ENCODE results near the gene POU4F1.
A peak's percentile ranks its signal among the peaks of the same experiment; 100 is the strongest.

The POU4F1 gene

GRCh38 chr13:78589206-78589605 lies 14.1 kb downstream of the POU4F1 start:
- DNase-seq: peak; percentile 63

GRCh38 chr13:78587395-78587794 lies 16.0 kb downstream of the POU4F1 start:
- DNase-seq: peak; percentile 62

- peak; percentile 33 for DNase-seq
Measured at GRCh38 chr13:78586706-78587105, 16.6 kb downstream of the POU4F1 start.

GRCh38 chr13:78576261-78576660 lies 27.1 kb downstream of the POU4F1 start:
- no peak for DNase-seq

- no peak for DNase-seq
Measured at GRCh38 chr13:78572459-78572858, 30.9 kb downstream of the POU4F1 start.

- DNase-seq: no peak
Measured at GRCh38 chr13:78569029-78569428, 34.3 kb downstream of the POU4F1 start.

- no peak for DNase-seq
Measured at GRCh38 chr13:78566631-78567030, 36.7 kb downstream of the POU4F1 start.

GRCh38 chr13:78562237-78562889 lies 41.0 kb downstream of the POU4F1 start:
- DNase-seq: no peak
